Transverse colon (tissue), 4 donors: ENCODE results near the gene SLC35F6. TPM values are rescaled to one million over a fixed set of nuclear protein-coding genes. Genes with fewer than 3 reads are reported as not detected.

ENCODE experiments used
- DNase-seq: peaks from one replicate; pipeline ENCODE4 v3.0.0-alpha.2; 2019
- H3K27ac ChIP-seq, 4 donors: fragments of 200-600 bp; sonication (generic); 2 replicates each; pipeline ENCODE4 v1.5.1; 2016 to 2018; ENCODE audit warnings: inconsistent platforms in 4 of 4
- H3K27me3 ChIP-seq: fragments of 200-600 bp; sonication (generic); 2 replicates; pipeline ENCODE4 v1.5.1; 2017; ENCODE audit warnings: inconsistent platforms
- H3K36me3 ChIP-seq, 4 donors: fragments of 200-600 bp; sonication (generic); 2 replicates each; pipeline ENCODE4 v1.5.1; 2017 to 2019; ENCODE audit warnings: inconsistent platforms in 4 of 4
- H3K4me1 ChIP-seq, 4 donors: fragments of 200-600 bp; sonication (generic); 2 replicates each; pipeline ENCODE4 v1.5.1; 2017 to 2020; ENCODE audit warnings: inconsistent platforms in 4 of 4
- H3K4me3 ChIP-seq, 4 donors: fragments of 200-600 bp; sonication (generic); 1 replicate in 1 of 4; 2 replicates in 3 of 4; pipeline versions ENCODE4 v1.5.1 to v1.6.1; 2017 to 2019; ENCODE audit warnings: inconsistent platforms in 4 of 4
- H3K9me3 ChIP-seq, 2 donors: fragments of 200-600 bp; sonication (generic); 2 replicates each; pipeline ENCODE4 v1.5.1; 2017 to 2019; ENCODE audit warnings: inconsistent platforms in 2 of 2
- EP300 ChIP-seq: sonication (generic); formaldehyde crosslinking; IDR thresholded peaks from one replicate; pipeline ENCODE4 v1.6.1; 2017; ENCODE audit warnings: antibody characterized with exemption, low read depth
- POLR2A ChIP-seq: fragments of 450-650 bp; IDR thresholded peaks from one replicate; pipeline ENCODE4 v1.6.1; 2016; ENCODE audit warnings: antibody characterized with exemption, mild to moderate bottlenecking, moderate library complexity
- POLR2AphosphoS5 ChIP-seq, 3 donors: sonication (generic); formaldehyde crosslinking; IDR thresholded peaks; one replicate each; pipeline ENCODE4 v1.6.1; 2016; ENCODE audit warnings: antibody characterized with exemption in 3 of 3
- WGBS, 2 donors: methylation state at CpG; one replicate each; pipeline ENCODE4 v1.1.5; 2018; ENCODE audit warnings: low coverage in 1 of 2; 5-methylcytosine and 5-hydroxymethylcytosine counted together
- in situ Hi-C, 4 donors: fragments of 200-750 bp; cut with MboI; loops; one replicate each; pipeline versions ENCODE4 v1.15.0 to v1.15.1; 2017; ENCODE audit warnings: low sequenced_read_pairs in 3 of 4, low pct_ligation_motif_present in 1 of 4, low pct_unique_long_range_greater_than_20kb in 1 of 4
- intact Hi-C: fragments of 100-400 bp; cut with DNase I; formaldehyde crosslinking; loops from one replicate; pipeline ENCODE4 v1.15.1; 2023; ENCODE audit warnings: low total_unique reads
- total RNA-seq, 4 donors: library from RNA; depleted of rRNA; stranded (reverse); fragments of >200 nt; gene quantifications; one replicate each; pipeline ENCODE4 v1.1.0, GENCODE V29; 2016
- TF ChIP-seq, protein P1 (sequence below), 5 experiments: fragments of 200-600 bp in 3 of 5; fragments of 450-650 bp in 2 of 5; sonication (generic) in 3 of 5; IDR thresholded peaks; 1 replicate in 2 of 5; 2 replicates in 3 of 5; pipeline ENCODE4 v1.5.1; 2016 to 2017; ENCODE audit warnings: antibody characterized with exemption in 5 of 5, inconsistent platforms in 3 of 5, mild to moderate bottlenecking in 2 of 5, moderate library complexity in 1 of 5

SLC35F6 gene
- total RNA-seq, 4 donors from 2014 or later: 23.3 to 36.3 (median 33.3) TPM

DNA sequence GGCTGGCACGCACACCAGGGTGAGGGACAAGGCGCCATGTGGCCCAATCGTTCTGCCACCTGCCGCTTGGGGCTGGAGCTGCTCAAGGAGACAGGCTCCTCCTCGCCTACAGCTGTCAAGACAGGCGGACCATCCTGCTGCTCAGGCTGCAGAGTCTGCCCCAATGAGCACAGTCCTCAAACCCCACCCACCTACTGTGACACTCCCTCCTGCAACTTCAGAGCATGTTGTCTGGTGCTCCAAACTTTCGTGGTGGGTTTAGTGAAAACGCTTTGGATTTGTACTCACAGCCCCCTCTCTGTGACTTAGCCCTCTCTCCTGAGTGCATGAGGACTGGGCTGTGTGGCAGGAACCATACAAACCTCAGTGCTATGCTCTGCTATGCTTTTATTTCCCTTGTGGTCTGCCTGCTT lies 23.2 kb upstream of the SLC35F6 start:
- Histone ChIP-seq H3K4me3 (no peak overlapping the region), H3K9me3 (no peaks in the 10 kb centered on the region), H3K4me1 (peaks cover 0 to 11% (median 0%) of the 10 kb centered on the region in 4 donors), H3K27me3 (no peaks in the 10 kb centered on the region), H3K36me3 (no peaks in the 10 kb centered on the region), H3K27ac (no peak overlapping the region)
- TF ChIP-seq POLR2AphosphoS5 (IDR thresholded peaks at IDR 0.05): no peak
- no peak for TF ChIP-seq EP300
- TF ChIP-seq, protein P1, sequence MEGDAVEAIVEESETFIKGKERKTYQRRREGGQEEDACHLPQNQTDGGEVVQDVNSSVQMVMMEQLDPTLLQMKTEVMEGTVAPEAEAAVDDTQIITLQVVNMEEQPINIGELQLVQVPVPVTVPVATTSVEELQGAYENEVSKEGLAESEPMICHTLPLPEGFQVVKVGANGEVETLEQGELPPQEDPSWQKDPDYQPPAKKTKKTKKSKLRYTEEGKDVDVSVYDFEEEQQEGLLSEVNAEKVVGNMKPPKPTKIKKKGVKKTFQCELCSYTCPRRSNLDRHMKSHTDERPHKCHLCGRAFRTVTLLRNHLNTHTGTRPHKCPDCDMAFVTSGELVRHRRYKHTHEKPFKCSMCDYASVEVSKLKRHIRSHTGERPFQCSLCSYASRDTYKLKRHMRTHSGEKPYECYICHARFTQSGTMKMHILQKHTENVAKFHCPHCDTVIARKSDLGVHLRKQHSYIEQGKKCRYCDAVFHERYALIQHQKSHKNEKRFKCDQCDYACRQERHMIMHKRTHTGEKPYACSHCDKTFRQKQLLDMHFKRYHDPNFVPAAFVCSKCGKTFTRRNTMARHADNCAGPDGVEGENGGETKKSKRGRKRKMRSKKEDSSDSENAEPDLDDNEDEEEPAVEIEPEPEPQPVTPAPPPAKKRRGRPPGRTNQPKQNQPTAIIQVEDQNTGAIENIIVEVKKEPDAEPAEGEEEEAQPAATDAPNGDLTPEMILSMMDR (IDR thresholded peaks at IDR 0.05): no peak
- no peak for TF ChIP-seq POLR2A
- WGBS, 2 donors: 53% methylated on average over 8 of the region's 8 CpGs; no CpG with 5 or more reads in 1 of the 2 donors
- in situ Hi-C loops: loop anchor here in 3 of 4 donors (5.0 to 25.0 kb wide), 3 partner anchors 129 to 139 kb away; no protein-coding TSS in a partner anchor
- intact Hi-C loops: no loop called here
- DNase-seq: no peak

DNA sequence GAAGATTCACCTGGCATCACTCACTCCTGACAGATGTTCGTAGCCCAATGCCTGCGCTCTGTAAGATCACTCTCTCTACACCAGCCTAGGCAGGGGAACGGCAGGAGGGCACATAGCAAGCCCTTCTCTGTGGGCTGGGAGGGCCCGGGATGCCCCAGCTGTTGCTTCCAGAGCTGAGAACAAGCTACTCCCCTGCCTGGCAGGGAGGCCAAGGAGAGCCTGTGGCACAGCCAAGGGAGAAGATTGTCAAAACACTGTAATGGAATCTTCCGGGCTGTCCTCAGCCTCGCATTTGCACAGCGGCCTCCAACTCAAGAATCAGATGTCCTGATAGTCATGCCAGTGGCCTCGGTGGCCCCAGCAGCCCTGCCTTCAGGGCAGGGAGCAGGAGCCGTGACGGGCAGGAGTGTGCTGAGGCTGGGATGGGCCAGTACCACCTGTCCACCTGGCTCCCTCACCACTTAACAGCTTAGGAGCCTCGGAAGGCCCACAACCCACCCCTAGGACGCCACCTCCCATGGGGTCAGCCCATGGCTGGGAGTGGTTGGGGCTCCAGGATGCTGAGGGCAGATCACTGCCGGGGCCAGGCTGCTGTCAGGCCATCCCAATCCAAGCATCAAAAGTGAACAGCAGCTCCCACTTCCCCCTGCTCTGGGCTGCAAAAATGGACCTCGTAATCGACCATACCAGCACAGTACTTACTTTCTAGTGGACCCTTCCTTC lies 21.9 kb upstream of the SLC35F6 start:
- no peak overlapping the region for H3K4me3 ChIP-seq
- WGBS, 2 donors: 90 to 100% methylated on average over 1 to 15 of the region's 15 CpGs
- DNase-seq: no peak
- in situ Hi-C loops: loop anchor here in 3 of 4 donors (5.0 to 25.0 kb wide), 3 partner anchors 130 to 140 kb away; no protein-coding TSS in a partner anchor
- H3K27me3 ChIP-seq: no peaks in the 10 kb centered on the region
- no peaks in the 10 kb centered on the region for H3K36me3 ChIP-seq
- intact Hi-C loops: no loop called here
- peaks cover 0 to 11% (median 0%) of the 10 kb centered on the region in 4 donors for H3K4me1 ChIP-seq
- TF ChIP-seq EP300 (no peak), POLR2AphosphoS5 (IDR thresholded peaks at IDR 0.05) (no peak), POLR2A (no peak)
- TF ChIP-seq, protein P1 (IDR thresholded peaks at IDR 0.05): no peak
- no peaks in the 10 kb centered on the region for H3K9me3 ChIP-seq
- H3K27ac ChIP-seq: no peak overlapping the region

DNA sequence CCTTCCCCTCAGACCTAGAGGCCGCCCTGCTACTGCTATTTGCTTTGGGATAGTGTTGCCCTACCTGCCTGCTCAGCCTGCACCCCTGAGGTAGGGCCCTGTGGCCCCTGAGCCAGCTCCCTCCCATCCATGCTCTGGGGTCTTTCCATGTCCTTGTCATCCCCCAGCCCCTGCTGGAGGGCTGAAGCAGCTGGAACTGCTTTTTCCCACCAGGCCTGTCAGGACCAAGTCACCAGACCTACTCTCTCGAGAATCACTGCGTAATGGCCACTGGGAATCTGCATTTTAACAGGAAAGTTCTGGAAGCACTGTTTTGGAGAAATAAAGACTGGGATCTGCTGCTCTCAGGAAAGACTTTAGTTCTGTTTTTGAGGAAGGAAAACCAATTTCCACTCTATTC lies 20.2 kb upstream of the SLC35F6 start:
- in situ Hi-C loops (loop anchor here in 3 of 4 donors (5.0 to 25.0 kb wide), 3 partner anchors 132 to 142 kb away; no protein-coding TSS in a partner anchor), intact Hi-C loops (loop anchor here (2.0 kb wide), 1 partner anchor 137 kb away; no protein-coding TSS in a partner anchor)
- H3K9me3 ChIP-seq: no peaks in the 10 kb centered on the region
- no peak for DNase-seq
- no peak for TF ChIP-seq EP300
- TF ChIP-seq POLR2AphosphoS5 (IDR thresholded peaks at IDR 0.05): no peak
- TF ChIP-seq, protein P1 (IDR thresholded peaks at IDR 0.05): no peak
- no peak for TF ChIP-seq POLR2A
- no peak overlapping the region for H3K4me3 ChIP-seq
- 93% methylated on average over 3 of the region's 3 CpGs; no CpG with 5 or more reads in 1 of the 2 donors for WGBS, 2 donors
- H3K4me1 ChIP-seq: peaks cover 0 to 11% (median 0%) of the 10 kb centered on the region in 4 donors
- no peak overlapping the region for H3K27ac ChIP-seq
- no peaks in the 10 kb centered on the region for H3K36me3 ChIP-seq
- H3K27me3 ChIP-seq: no peaks in the 10 kb centered on the region

DNA sequence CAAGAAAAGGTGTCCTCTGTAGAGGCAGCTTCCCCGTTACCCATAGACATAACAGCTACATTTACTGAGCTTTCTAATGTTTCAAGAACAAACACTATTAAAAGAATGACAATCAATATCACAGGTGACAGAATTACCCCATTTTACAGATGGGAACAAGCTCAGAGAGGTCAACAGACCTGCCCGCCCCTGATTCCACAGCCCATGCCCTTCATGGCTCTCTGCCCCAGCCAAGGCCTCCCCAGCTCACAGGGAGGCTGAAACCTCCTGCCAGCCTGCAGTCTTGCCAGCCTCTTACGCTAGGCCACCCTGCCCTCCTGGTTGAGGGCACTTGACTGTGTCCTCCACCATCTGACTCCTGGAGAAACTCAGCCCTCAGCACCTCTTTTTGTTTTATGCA lies 19.1 kb upstream of the SLC35F6 start:
- Histone ChIP-seq H3K9me3 (no peaks in the 10 kb centered on the region), H3K4me3 (no peak overlapping the region), H3K4me1 (peaks cover 0 to 11% (median 0%) of the 10 kb centered on the region in 4 donors), H3K27me3 (no peaks in the 10 kb centered on the region), H3K27ac (no peak overlapping the region), H3K36me3 (no peaks in the 10 kb centered on the region)
- TF ChIP-seq POLR2AphosphoS5 (IDR thresholded peaks at IDR 0.05): no peak
- TF ChIP-seq POLR2A: no peak
- no peak for TF ChIP-seq EP300
- TF ChIP-seq, protein P1 (IDR thresholded peaks at IDR 0.05): no peak
- in situ Hi-C loops: loop anchor here in 3 of 4 donors (5.0 to 25.0 kb wide), 3 partner anchors 133 to 143 kb away; no protein-coding TSS in a partner anchor
- intact Hi-C loops: loop anchor here (2.0 kb wide), 1 partner anchor 138 kb away; no protein-coding TSS in a partner anchor
- WGBS, 2 donors: 79 to 83% methylated on average over 2 to 3 of the region's 3 CpGs
- no peak for DNase-seq
